Activated CD4-positive, alpha-beta T cell treated with anti-CD3 and anti-CD28 coated beads, Interleukin-2, amount 10 ng/mL, durations not matched to agents 7 days and 5 days (primary cell): ENCODE measurements around the gene MCOLN2. TPM values are rescaled to one million over a fixed set of nuclear protein-coding genes. Genes with fewer than 3 reads are reported as not detected.
"Not testable (repeated sequence)": the region's sequence is repeated elsewhere in the genome, so short reads cannot be mapped to it uniquely, and the experiment has no call there.

Experiments
- CTCF ChIA-PET: fragments of 350-600 bp; sonication (Branson Sonifier 250); formaldehyde crosslinking; loops from one replicate; lab custom pipeline; 2021; ENCODE audit warnings: antibody characterized with exemption; lab: Charles Lee
- POLR2A ChIA-PET: fragments of 350-600 bp; sonication (Branson Sonifier 250); formaldehyde crosslinking; loops from one replicate; lab custom pipeline; 2021; ENCODE audit warnings: antibody characterized with exemption; lab: Charles Lee
- DNase-seq: peaks from one replicate; pipeline ENCODE4 v3.0.0-alpha.2; 2020
- H3K27ac Mint-ChIP-seq: one replicate; pipeline ENCODE4 v1.8.0; 2021; ENCODE audit warnings: mild to moderate bottlenecking, moderate library complexity, mixed read lengths
- H3K27me3 Mint-ChIP-seq: one replicate; pipeline ENCODE4 v1.8.0; 2021; ENCODE audit warnings: mixed read lengths
- H3K36me3 Mint-ChIP-seq: one replicate; pipeline ENCODE4 v1.8.0; 2021; ENCODE audit warnings: low read depth, mixed read lengths
- H3K4me1 Mint-ChIP-seq: one replicate; pipeline ENCODE4 v1.8.0; 2021; ENCODE audit warnings: mixed read lengths
- H3K4me3 Mint-ChIP-seq: one replicate; pipeline ENCODE4 v1.8.0; 2021; ENCODE audit warnings: mild to moderate bottlenecking, moderate library complexity, mixed read lengths
- H3K9me3 Mint-ChIP-seq: one replicate; pipeline ENCODE4 v1.8.0; 2021; ENCODE audit warnings: mixed read lengths
- total RNA-seq, 2 experiments: library from RNA; stranded (reverse); gene quantifications; one replicate each; pipeline ENCODE4 v1.2.3, GENCODE V29; 2021

MCOLN2 gene
- total RNA-seq, 2 experiments from 2014 or later, result 15.0 to 15.4 TPM

DNA sequence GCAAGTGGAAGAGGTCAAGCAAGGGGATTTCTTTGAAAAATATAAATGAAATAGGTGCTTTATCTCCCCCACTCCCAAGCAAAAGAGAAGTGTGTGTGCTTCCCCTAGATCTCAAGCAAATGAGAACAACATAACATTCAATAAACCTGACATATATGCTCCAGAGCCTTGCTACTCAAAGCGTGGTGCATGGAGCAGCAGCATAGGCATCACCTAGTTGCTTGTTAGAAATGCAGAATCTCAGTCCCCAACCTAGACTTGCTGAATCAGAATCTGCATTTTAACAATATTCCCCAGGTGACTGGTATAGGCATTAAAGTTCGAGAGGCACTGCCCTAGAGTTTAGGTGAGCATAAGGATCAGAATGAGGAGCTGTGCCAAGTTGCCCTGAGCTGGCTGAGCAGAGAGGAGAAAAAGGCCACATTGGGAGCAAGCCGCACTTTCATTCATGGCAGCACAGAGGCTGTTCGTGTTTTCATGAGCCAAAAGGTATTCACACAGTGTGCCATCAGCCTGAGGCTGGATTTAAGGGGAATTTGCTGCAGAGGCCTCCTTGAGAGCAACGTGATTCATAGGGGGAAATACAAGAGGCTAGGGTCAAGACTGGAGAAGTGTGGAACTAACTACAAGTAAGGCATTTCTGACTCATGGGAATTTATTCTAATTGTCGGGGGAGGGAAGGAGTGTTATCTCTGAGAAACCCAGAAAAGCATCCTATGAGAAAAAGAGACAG is 89.7 kb downstream of the MCOLN2 start:
- Mint-ChIP-seq H3K27me3 (peaks cover 24% of the 10 kb centered on the region), H3K27ac (no peak overlapping the region), H3K9me3 (peaks cover 1% of the 10 kb centered on the region), H3K4me1 (no peaks in the 10 kb centered on the region), H3K4me3 (no peak overlapping the region), H3K36me3 (peaks cover 3% of the 10 kb centered on the region)
- no peak for DNase-seq
- ChIA-PET CTCF (no interaction called here), POLR2A (no interaction called here)

DNA sequence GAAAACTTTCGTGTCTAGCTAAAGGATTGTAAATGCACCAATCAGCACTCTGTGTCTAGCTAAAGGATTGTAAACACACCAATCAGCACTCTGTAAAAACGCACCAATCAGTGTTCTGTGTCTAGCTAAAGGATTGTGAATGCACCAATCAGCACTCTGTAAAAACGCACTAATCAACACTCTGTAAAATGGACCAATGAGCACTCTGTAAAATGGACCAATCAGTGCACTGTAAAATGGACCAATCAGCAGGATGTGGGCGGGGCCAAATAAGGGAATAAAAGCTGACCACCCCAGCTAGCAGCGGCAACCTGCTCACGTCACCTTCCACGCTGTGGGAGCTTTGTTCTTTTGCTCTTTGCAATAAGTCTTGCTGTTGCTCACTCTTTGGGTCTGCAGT is 94.2 kb downstream of the MCOLN2 start:
- H3K4me1 Mint-ChIP-seq, H3K9me3 Mint-ChIP-seq, DNase-seq, H3K27ac Mint-ChIP-seq, H3K36me3 Mint-ChIP-seq, POLR2A ChIA-PET, H3K27me3 Mint-ChIP-seq, H3K4me3 Mint-ChIP-seq: not testable (repeated sequence)
- CTCF ChIA-PET, result interaction anchor here (1.0 to 1.8 kb wide), 2 partner anchors 9 to 13 kb away, joined by 3 to 6 read pairs; no protein-coding TSS in a partner anchor

DNA sequence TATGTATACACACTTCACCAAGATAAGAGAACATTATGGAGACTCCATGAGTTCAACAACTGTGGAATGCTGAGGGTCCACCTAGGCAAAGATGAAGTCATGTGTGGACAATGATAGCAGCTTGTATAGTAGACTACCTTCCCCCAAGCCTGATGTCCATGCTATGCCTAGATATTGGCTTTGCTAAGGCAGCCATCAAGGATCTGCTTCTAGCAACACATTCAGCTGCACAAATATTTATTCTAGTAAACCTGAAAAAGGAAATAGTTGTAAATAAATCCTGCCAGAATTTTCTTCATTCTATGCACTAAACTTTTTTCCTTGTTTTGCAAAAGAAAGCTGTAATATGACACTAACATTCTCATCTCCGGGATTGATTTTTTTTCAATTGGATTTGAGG is 96.9 kb downstream of the MCOLN2 start:
- no peaks in the 10 kb centered on the region for H3K4me1 Mint-ChIP-seq
- H3K27ac Mint-ChIP-seq, result no peak overlapping the region
- POLR2A ChIA-PET, result no interaction called here
- peaks cover 6% of the 10 kb centered on the region for H3K9me3 Mint-ChIP-seq
- no peak for DNase-seq
- H3K27me3 Mint-ChIP-seq, result peaks cover 17% of the 10 kb centered on the region
- no peaks in the 10 kb centered on the region for H3K36me3 Mint-ChIP-seq
- H3K4me3 Mint-ChIP-seq, result no peak overlapping the region
- CTCF ChIA-PET, result no interaction called here

DNA sequence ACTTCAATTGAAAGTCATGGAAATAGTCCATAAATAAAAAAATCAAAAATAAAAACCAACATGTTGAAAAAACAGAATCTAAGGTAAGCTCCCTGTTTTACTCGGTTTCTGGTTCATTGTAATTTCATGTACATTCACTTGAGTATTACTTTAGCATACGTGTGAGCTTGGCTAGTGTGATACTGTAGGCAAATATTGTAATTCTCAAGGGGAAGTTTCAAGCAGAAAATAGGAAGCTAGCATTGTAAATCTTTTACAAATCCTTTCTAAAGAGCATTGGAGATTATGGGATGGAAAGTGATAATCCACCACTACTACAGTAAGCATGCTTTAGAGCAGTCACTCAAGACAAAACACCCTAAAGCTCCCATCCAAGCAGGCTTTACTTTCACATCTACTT is 100.6 kb downstream of the MCOLN2 start:
- no peaks in the 10 kb centered on the region for H3K9me3 Mint-ChIP-seq
- H3K4me3 Mint-ChIP-seq, result no peak overlapping the region
- no peaks in the 10 kb centered on the region for H3K36me3 Mint-ChIP-seq
- H3K27me3 Mint-ChIP-seq, result peaks cover 38% of the 10 kb centered on the region
- H3K4me1 Mint-ChIP-seq, result peaks cover 15% of the 10 kb centered on the region
- no peak overlapping the region for H3K27ac Mint-ChIP-seq
- ChIA-PET POLR2A (no interaction called here), CTCF (interaction anchor here (1.0 to 1.7 kb wide), 2 partner anchors 10 to 33 kb away, joined by 3 to 5 read pairs; no protein-coding TSS in a partner anchor)
- DNase-seq, result no peak

DNA sequence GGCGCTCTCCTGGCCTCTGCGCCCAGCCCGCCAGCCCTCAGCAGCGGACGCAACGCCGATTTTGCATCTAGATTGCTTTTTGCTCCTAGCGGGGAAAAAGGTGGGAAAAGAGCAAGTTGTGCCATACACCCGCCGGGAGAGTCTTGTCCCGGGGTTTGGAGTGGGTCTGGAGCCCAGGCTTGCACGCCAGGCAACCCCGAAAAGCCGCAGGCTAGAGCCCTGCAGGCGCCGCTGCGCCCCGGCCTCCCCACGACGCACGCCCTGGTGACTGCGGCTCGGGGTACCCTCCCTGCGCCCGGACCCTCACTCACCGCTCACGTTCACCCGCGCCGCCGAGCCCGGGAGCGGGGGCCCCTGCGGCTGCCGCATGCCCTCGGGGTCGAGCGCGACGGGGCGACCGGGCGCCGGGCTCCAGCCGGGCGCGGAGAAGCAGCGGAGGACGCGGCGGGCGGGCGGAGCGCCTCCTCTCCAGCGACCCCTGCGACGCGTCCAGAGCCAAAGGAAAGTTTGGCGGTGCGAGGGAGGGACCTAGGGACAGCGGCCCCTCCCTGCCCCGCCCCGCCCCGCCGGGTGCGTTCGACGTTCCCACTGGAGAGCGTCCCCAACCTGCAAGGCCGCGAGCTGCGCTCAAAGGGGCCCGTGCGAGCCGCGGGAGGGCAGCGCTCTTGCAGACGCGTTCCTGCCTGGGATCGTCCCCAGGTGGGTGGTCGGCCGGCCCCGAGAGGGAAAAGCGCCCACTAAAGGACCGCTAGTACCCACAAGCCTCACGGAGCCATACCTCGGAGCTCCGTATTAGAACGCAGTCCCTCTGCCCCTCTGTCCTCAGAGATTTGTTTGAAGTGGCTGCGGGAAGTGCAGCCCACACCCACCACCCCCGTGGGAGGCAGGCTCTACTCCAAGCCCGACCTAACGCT is 104.0 kb downstream of the MCOLN2 start, which contains the start of gene LPAR3:
Gene LPAR3, minus strand, starts transcription at position 502 of the 914 bp plus-strand sequence. CDS start 27,086 bp downstream, outside the sequence.
- peaks cover 3% of the 10 kb centered on the region for H3K36me3 Mint-ChIP-seq
- no peak within 1 kb of the TSS for H3K27ac Mint-ChIP-seq
- no peaks in the 10 kb centered on the region for H3K9me3 Mint-ChIP-seq
- CTCF ChIA-PET, result interaction anchor here (0.5 to 1.3 kb wide), 2 partner anchors 10 to 777 kb away, joined by 3 to 4 read pairs; no protein-coding TSS in a partner anchor
- POLR2A ChIA-PET, result interaction anchor here (0.7 kb wide), 1 partner anchor 32 kb away, joined by 5 read pairs; no protein-coding TSS in a partner anchor
- H3K4me3 Mint-ChIP-seq, result peak within 1 kb of the TSS; percentile 68
- H3K27me3 Mint-ChIP-seq, result peaks cover 41% of the 10 kb centered on the region
- peaks cover 44% of the 10 kb centered on the region for H3K4me1 Mint-ChIP-seq
- DNase-seq, result peak; percentile 47

DNA sequence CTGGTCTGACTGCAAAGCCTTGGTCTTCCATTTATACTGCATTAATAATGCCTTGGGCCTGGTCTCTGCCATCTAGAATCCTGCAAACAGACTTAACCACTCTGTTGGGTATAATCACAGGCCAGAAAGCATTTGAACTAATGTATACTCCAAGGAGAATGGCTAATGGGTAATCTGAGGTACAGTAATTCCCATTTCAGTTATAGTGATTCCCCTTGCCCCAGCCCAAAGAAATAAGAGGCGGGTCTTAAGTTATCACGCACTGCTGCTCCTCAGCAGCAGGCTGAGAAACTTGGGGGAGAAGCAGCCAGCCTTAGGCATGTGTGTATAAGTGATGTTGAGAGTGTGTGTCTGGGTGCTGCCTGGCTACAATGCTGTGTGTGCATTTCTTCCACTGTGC is 106.3 kb downstream of the MCOLN2 start:
- Mint-ChIP-seq H3K27me3 (peaks cover 38% of the 10 kb centered on the region), H3K27ac (no peak overlapping the region), H3K36me3 (peaks cover 3% of the 10 kb centered on the region), H3K4me3 (no peak overlapping the region), H3K4me1 (peaks cover 47% of the 10 kb centered on the region), H3K9me3 (no peaks in the 10 kb centered on the region)
- POLR2A ChIA-PET, result no interaction called here
- no peak for DNase-seq
- CTCF ChIA-PET, result interaction anchor here (1.7 kb wide), 1 partner anchor 12 kb away, joined by 6 read pairs; no protein-coding TSS in a partner anchor

DNA sequence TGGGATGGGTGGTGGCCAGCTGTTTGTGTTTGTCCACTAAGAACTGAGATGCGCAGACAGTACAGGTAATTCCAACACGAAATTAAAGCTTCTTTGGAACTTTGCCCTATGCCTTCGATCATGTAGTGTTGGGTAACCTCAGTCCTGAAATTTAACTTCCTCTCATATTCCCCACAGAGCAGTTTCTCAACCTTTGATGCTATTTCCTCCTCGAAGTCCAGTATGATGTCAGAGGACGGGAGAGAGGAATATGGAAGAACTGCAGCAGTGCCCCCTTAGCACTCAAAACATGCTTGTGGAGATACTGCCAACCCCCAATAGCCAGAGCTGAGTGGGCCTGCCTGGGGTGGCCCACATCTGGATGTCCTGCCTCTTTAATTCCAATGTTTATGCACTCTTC is 107.5 kb downstream of the MCOLN2 start:
- H3K27ac Mint-ChIP-seq, result peak overlapping the region; percentile 38
- H3K36me3 Mint-ChIP-seq, result peaks cover 3% of the 10 kb centered on the region
- H3K4me1 Mint-ChIP-seq, result peaks cover 47% of the 10 kb centered on the region
- ChIA-PET POLR2A (no interaction called here), CTCF (interaction anchor here (0.7 to 2.3 kb wide), 3 partner anchors 14 to 29 kb away, joined by 3 to 7 read pairs (median 6); no protein-coding TSS in a partner anchor)
- no peak overlapping the region for H3K4me3 Mint-ChIP-seq
- H3K27me3 Mint-ChIP-seq, result peaks cover 31% of the 10 kb centered on the region
- H3K9me3 Mint-ChIP-seq, result no peaks in the 10 kb centered on the region
- DNase-seq, result no peak

DNA sequence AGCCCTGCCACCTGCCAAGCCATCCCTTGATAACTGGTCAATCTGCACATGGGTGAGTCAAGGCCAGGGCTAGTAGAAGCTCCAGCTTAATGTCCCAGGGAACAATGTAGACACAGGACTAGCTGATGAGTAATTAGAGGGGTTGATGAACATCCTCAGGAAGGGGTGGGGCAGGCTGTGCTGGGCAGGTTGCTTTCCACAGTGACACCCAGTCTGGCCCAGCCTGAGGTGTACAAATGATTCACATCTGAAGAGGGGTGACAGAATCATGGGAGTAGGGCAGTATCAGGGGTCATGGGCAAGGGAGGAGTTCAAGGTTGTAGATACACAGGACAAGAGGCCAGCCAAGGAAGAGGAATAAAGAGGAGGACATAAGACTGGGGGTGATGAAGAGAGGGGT is 108.2 kb downstream of the MCOLN2 start:
- no peaks in the 10 kb centered on the region for H3K9me3 Mint-ChIP-seq
- DNase-seq, result peak; percentile 26
- peaks cover 27% of the 10 kb centered on the region for H3K27me3 Mint-ChIP-seq
- H3K27ac Mint-ChIP-seq, result peak overlapping the region; percentile 32
- ChIA-PET POLR2A (no interaction called here), CTCF (interaction anchor here (0.7 to 2.3 kb wide), 3 partner anchors 14 to 28 kb away, joined by 3 to 7 read pairs (median 6); no protein-coding TSS in a partner anchor)
- no peak overlapping the region for H3K4me3 Mint-ChIP-seq
- peaks cover 43% of the 10 kb centered on the region for H3K4me1 Mint-ChIP-seq
- H3K36me3 Mint-ChIP-seq, result peaks cover 3% of the 10 kb centered on the region

DNA sequence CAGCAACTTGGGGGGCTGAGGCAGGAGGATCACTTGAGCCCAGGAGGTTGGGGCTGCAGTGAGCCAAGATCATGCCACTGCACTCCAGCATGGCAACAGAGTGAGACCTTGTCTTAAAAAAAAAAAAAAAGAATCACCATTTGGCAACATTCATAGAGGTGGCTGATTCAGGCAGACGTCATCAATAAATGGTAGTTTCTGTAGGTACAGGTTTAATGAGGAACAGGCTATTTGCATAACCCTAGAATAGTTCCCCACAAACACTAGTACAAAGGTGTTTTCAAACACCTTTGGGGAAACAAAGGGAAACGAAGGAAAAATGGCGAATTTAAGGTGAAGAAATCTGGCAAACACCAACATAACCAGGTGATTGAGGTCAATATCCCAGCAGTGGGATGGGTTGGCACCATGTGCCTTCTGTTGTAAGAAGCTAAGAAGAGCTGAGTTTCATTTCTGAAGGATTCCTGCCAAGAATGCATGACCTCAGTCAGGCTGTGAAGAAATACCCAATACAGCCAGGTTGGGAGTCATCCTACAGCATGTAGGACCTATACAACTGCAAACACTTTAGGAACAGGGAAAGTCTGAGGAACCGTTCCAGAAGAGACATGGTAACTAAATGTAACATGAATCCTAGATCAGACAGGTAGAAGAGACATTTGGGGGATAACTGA is 109.5 kb downstream of the MCOLN2 start:
- peaks cover 20% of the 10 kb centered on the region for H3K27me3 Mint-ChIP-seq
- CTCF ChIA-PET, result interaction anchor here (0.6 kb wide), 1 partner anchor 666 kb away, joined by 3 read pairs; no protein-coding TSS in a partner anchor
- H3K4me3 Mint-ChIP-seq, result no peak overlapping the region
- DNase-seq, result no peak
- H3K4me1 Mint-ChIP-seq, result peaks cover 37% of the 10 kb centered on the region
- peaks cover under 1% of the 10 kb centered on the region for H3K9me3 Mint-ChIP-seq
- no peak overlapping the region for H3K27ac Mint-ChIP-seq
- peaks cover 3% of the 10 kb centered on the region for H3K36me3 Mint-ChIP-seq
- POLR2A ChIA-PET, result no interaction called here

DNA sequence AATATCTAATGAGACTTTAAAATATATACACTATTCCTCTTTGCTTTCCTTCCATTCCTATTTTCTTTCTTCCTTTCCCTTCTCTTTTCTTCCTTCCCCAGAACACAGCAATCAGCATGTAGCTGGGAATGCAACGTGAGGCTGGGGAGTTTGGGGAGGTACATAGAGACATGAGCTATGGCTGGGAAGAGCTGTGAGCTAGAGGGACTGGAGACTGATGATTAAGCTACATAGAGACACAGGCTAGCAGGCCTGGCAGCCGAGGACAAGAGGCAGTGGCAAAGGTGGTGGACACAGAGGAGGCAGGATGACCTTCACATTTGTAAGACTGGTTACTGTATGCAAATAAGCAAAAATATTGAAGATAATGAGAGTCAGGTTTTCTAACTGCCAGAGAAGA is 111.4 kb downstream of the MCOLN2 start:
- CTCF ChIA-PET, result interaction anchor here (0.7 to 1.6 kb wide), 3 partner anchors 8 to 21 kb away, joined by 3 to 5 read pairs (median 3); no protein-coding TSS in a partner anchor
- Mint-ChIP-seq H3K4me1 (peaks cover 27% of the 10 kb centered on the region), H3K9me3 (peaks cover 6% of the 10 kb centered on the region), H3K27me3 (peaks cover 9% of the 10 kb centered on the region), H3K36me3 (peaks cover 6% of the 10 kb centered on the region), H3K4me3 (no peak overlapping the region), H3K27ac (no peak overlapping the region)
- POLR2A ChIA-PET, result no interaction called here
- no peak for DNase-seq

DNA sequence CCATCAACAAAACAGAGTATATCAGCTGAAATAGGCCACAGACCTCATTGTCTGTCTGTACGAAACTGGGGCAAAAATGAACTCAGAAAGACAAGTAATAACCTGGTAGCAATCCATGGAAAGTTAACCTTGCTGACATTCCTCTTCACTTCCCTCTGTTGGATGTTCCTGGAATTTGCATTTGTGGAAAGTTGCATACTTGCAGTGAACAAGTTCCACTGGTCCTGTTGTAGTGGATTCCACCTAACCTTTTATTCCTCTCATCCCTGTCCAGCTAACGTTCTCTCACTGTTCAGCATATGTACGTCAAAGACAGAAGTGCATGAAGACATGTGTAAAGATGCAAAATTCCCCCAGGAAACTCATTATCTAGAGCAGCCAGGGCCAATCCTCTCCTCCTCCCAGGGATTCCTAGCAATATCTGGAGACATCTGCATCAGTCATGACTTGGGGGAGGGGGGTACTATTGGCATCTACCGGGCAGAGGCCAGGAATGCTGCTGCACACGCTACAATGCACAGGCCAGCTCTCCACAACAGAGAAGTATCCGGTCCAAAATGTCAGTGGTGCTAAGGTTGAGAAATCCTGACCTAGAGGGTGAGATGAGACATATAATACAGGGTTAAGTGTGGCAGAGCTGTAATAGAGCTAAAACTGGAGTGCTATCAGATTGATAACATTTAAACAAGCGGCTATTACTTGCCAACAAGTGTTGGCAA is 112.1 kb downstream of the MCOLN2 start:
- H3K27me3 Mint-ChIP-seq, result peaks cover 9% of the 10 kb centered on the region
- H3K36me3 Mint-ChIP-seq, result peaks cover 6% of the 10 kb centered on the region
- H3K27ac Mint-ChIP-seq, result no peak overlapping the region
- DNase-seq, result no peak
- no peak overlapping the region for H3K4me3 Mint-ChIP-seq
- H3K9me3 Mint-ChIP-seq, result peaks cover 6% of the 10 kb centered on the region
- ChIA-PET CTCF (no interaction called here), POLR2A (no interaction called here)
- H3K4me1 Mint-ChIP-seq, result peaks cover 21% of the 10 kb centered on the region
